HG02763 (cell line): ENCODE data around the gene SELENOO.

Source experiments
- ATAC-seq: cut with Tn5 transposase; IDR thresholded peaks from one replicate; pipeline ENCODE4 v1.9.1; 2021; ENCODE audit warnings: mild to moderate bottlenecking, moderate library complexity; ENCODE audit not compliant: unreplicated experiment

The SELENOO gene

GRCh38 chr22:50184004-50184901 is 16.6 kb upstream of the SELENOO start:
- ATAC-seq, result no peak

GRCh38 chr22:50184902-50185374 is 15.9 kb upstream of the SELENOO start:
- ATAC-seq, result no peak

GRCh38 chr22:50185375-50186087 is 15.3 kb upstream of the SELENOO start, which contains the start of gene TRABD:
Gene TRABD (plus strand): TSS chr22:50185913. CDS start chr22:50193061, 7,148 bp downstream.
- ATAC-seq, result peak; percentile 42

- ATAC-seq, result no peak
Measured at GRCh38 chr22:50186181-50186714, 14.6 kb upstream of the SELENOO start.

- no peak for ATAC-seq
Measured at GRCh38 chr22:50186761-50187523, 13.9 kb upstream of the SELENOO start.

GRCh38 chr22:50188356-50188755 is 12.5 kb upstream of the SELENOO start:
- no peak for ATAC-seq

- no peak for ATAC-seq
Measured at GRCh38 chr22:50189184-50189848, 11.5 kb upstream of the SELENOO start.

GRCh38 chr22:50189849-50190181 is 11.0 kb upstream of the SELENOO start:
- ATAC-seq, result no peak

- peak; percentile 30 for ATAC-seq
Measured at GRCh38 chr22:50190182-50190940, 10.4 kb upstream of the SELENOO start.

GRCh38 chr22:50190941-50191741 is 9.7 kb upstream of the SELENOO start:
- ATAC-seq, result no peak

GRCh38 chr22:50192436-50193204 is 8.2 kb upstream of the SELENOO start:
- ATAC-seq, result no peak

GRCh38 chr22:50193621-50194020 is 7.2 kb upstream of the SELENOO start:
- no peak for ATAC-seq

GRCh38 chr22:50194037-50194805 is 6.6 kb upstream of the SELENOO start:
- no peak for ATAC-seq

GRCh38 chr22:50196256-50196655 is 4.6 kb upstream of the SELENOO start:
- ATAC-seq, result no peak

- ATAC-seq, result no peak
Measured at GRCh38 chr22:50197000-50197800, 3.6 kb upstream of the SELENOO start.

- ATAC-seq, result no peak
Measured at GRCh38 chr22:50197856-50198623, 2.8 kb upstream of the SELENOO start.
